Mammary epithelial cell (primary cell): ENCODE measurements around the gene DZIP1.

Experiments
- CTCF ChIP-seq, 2 donors: IDR thresholded peaks in 1 of 2; conservative IDR thresholded peaks in 1 of 2; 2 replicates each; pipeline ENCODE4 v1.5.1; 2011 to 2012; ENCODE audit warnings: inconsistent platforms in 2 of 2, low read length in 2 of 2, mild to moderate bottlenecking in 2 of 2, control low read depth in 1 of 2, low read depth in 1 of 2; ENCODE audit not compliant: insufficient read depth in 1 of 2; ENCODE audit errors: extremely low read depth in 1 of 2
- EZH2 ChIP-seq: IDR thresholded peaks from 2 replicates; pipeline ENCODE4 v1.6.1; 2012; ENCODE audit warnings: low read length, inconsistent platforms, borderline replicate concordance

GRCh38 chr13:95593462-95593861 is 51.0 kb downstream of the DZIP1 start:
- no peak for TF ChIP-seq CTCF (conservative IDR thresholded peaks at IDR 0.05 in 1 of 2, IDR thresholded peaks at IDR 0.05 in 1 of 2; ENCODE audit: extremely low read depth in 1 of 2, insufficient read depth in 1 of 2, low read depth in 1 of 2, low read length in 2 of 2)
- TF ChIP-seq EZH2, result no peak
